Measurements from ENCODE around the gene BBS4.
"Not testable (repeated sequence)": the region's sequence is repeated elsewhere in the genome, so short reads cannot be mapped to it uniquely, and the experiment has no call there.

The BBS4 gene

DNA sequence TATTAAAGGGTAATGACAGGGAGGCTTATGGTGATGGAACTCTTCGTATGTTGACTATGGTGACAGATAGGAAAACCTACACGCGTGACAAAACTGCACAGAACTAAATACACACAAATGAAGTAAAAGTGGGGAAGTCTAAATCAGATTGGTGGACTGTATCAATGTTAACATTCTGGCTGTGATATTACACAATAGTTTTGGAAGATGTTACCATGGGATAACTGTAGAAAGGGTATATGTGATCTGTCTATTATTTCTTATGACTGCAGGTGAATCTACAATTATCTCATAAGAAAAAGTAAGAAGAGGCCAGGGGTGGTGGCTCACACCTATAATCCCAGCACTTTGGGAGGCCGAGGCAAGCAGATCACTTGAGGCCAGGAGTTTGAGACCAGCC is 9.2 kb upstream of the BBS4 start:
- Mint-ChIP-seq H3K27ac (no peak overlapping the region), H3K4me1 (ENCODE audit: low read depth) (no peaks in the 10 kb centered on the region), H3K4me3 (no peak overlapping the region), H3K36me3 (ENCODE audit: low read depth) (no peaks in the 10 kb centered on the region), H3K9me3 (no peaks in the 10 kb centered on the region), H3K27me3 (peaks cover 43% of the 10 kb centered on the region)
- no peak for DNase-seq

DNA sequence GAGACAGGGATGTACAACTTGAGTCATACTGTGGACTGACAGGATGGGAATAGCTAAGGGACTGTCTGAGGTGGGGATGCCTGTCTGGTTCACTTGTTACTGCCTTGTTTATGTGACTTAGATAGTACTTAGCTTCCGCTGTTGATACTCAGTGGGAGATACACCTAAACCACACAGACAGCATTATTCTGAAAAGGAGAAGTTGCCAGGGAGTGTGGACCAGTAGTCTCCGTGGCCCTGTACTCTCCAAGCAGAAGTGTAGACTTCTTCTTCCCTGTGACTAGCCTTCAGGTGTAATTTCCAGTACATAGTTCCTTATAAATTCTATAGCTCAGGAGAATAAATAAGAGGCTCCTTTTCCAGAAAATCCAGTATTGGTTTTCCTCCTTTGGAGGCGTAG is 5.1 kb upstream of the BBS4 start:
- H3K4me1 Mint-ChIP-seq (ENCODE audit: low read depth): peaks cover 9% of the 10 kb centered on the region
- no peaks in the 10 kb centered on the region for H3K9me3 Mint-ChIP-seq
- H3K27me3 Mint-ChIP-seq: peaks cover 20% of the 10 kb centered on the region
- H3K27ac Mint-ChIP-seq: no peak overlapping the region
- H3K4me3 Mint-ChIP-seq: no peak overlapping the region
- peaks cover 5% of the 10 kb centered on the region for H3K36me3 Mint-ChIP-seq (ENCODE audit: low read depth)
- DNase-seq: no peak

DNA sequence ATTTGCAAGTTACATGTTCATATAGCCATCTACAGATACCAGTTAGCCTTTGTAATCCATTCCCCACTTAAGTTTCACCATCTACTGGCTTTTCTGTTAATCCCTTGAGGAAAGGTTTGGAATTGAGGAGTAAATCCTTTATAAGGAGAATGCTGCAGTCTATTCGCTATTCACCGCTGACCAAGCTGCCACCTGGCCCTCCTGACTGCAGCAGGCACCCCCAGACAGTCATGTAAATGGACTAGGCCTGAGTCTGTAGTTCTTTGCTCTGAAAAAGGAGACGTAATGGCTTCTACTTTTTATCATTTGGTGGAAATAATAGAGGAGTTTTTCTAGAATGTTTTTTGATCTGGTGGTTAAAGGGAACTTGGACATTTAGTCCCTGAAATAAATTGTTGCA is 3.2 kb upstream of the BBS4 start:
- no peak overlapping the region for H3K4me3 Mint-ChIP-seq
- no peak overlapping the region for H3K27ac Mint-ChIP-seq
- H3K36me3 Mint-ChIP-seq (ENCODE audit: low read depth): peaks cover 12% of the 10 kb centered on the region
- no peak for DNase-seq
- H3K9me3 Mint-ChIP-seq: no peaks in the 10 kb centered on the region
- peaks cover 17% of the 10 kb centered on the region for H3K4me1 Mint-ChIP-seq (ENCODE audit: low read depth)
- H3K27me3 Mint-ChIP-seq: peaks cover 9% of the 10 kb centered on the region

DNA sequence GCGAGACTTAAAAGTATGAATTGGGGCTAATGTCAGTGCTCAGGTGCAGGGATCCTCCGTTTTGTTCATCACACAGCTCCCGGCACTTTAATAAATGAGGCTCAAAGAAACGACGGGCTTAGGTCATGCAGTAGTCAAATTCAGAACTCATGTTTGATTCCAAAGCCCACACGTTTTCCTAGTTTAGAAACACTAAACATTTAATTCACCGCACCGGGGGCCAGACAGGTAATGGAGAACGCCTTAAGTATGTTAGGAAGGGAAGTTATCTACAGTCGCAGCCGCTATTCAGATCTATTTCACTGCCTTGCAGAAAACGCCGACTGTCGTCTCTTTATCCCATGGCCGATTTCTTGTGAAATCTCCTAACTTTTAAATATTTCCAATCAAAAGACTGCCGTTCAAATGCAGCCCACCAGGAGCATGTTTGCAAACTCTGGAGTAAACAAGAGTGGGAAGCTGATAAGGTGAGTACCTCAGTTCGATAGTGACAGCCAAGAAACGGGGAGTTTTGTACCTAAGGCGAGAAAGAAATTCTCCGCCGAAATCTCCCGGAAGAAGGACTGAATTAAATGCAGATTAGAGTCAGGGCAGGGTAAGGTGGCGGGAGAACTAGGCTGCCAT is 594 bp upstream of the BBS4 start:
- Mint-ChIP-seq H3K4me1 (ENCODE audit: low read depth) (peaks cover 20% of the 10 kb centered on the region), H3K4me3 (peak overlapping the region; percentile 95), H3K9me3 (no peaks in the 10 kb centered on the region), H3K27me3 (no peaks in the 10 kb centered on the region), H3K36me3 (ENCODE audit: low read depth) (peaks cover 12% of the 10 kb centered on the region), H3K27ac (peak overlapping the region; percentile 93)
- no peak for DNase-seq

DNA sequence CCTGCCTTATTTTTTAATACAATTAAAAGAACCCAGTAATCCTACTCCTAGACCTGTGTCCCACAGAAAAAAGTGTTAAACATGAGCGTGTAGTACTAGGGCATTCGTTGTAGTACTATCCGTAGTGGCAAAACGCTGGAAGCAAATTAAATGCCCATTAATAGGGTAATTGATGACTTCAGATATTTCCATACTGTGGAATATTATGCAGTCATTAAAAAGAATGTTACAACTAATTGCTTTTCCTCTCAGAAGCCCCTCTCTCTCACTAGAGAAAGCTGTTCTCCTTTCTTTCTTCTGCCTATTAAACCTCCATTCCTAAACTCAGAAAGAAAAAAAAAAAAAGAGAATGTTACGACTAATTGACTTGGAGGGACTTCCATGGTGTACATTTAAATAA is 2.7 kb downstream of the BBS4 start:
- H3K27me3 Mint-ChIP-seq: no peaks in the 10 kb centered on the region
- peaks cover 18% of the 10 kb centered on the region for H3K4me1 Mint-ChIP-seq (ENCODE audit: low read depth)
- no peak for DNase-seq
- H3K36me3 Mint-ChIP-seq (ENCODE audit: low read depth): peaks cover 12% of the 10 kb centered on the region
- H3K4me3 Mint-ChIP-seq: no peak overlapping the region
- no peaks in the 10 kb centered on the region for H3K9me3 Mint-ChIP-seq
- H3K27ac Mint-ChIP-seq: no peak overlapping the region

DNA sequence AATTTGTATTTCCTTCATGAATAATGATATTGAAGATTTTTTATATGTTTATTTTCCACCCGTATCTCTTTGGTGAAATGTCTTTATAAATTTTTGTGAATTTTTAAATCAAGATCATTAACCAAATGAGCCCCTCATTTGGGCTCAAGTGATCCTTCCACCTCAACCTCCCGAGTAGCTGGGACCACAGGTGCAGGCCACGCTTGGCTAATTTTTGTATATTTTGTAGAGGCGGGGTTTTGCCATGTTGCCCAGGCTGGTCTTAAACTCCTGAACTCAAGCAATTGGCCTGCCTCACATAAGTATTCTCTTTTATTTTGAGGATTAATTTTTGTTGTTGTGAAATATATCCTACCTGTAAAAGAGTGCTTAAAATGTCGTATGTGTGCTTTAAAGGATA is 4.9 kb downstream of the BBS4 start:
- Mint-ChIP-seq H3K27ac (no peak overlapping the region), H3K4me3 (no peak overlapping the region), H3K36me3 (ENCODE audit: low read depth) (peaks cover 10% of the 10 kb centered on the region), H3K9me3 (no peaks in the 10 kb centered on the region), H3K4me1 (ENCODE audit: low read depth) (peaks cover 23% of the 10 kb centered on the region), H3K27me3 (no peaks in the 10 kb centered on the region)
- DNase-seq: no peak

DNA sequence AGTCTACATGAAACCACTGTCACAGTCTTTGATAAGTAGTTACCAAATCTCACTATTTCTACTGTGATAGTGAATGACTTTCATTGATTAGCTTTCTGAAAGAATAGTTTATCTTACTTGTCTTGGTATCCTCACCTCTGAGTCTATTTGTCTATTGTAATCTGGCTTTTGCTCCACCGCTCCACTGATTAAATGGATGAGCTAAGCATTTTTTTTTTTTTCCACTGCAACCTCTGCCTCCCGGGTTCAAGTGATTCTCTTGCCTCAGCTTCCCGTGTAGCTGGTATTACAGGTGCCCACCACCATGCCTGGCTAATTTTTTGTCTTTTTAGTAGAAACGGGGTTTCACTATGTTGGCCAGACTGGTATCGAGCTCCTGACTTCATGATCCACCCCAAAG is 12.9 kb downstream of the BBS4 start:
- H3K4me3 Mint-ChIP-seq: no peak overlapping the region

DNA sequence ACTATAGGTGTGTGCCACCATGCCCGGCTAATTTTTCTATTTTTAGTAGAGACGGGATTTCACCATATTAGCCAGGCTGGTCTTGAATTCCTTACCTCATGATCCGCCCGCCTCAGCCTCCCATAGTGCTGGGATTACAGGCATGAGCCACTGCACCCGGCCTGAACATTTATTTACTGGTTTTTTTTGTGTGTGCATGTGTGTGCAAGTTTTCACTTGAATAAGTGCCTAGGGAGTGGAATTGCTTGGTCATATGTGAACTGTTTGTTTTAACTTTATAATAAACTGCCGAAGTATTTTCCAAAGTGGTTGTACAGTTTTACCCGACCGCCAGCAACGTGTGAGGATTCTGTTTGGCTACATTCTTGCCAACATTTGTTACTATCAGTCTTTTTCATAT is 14.1 kb downstream of the BBS4 start:
- DNase-seq: no peak
- H3K36me3 Mint-ChIP-seq (ENCODE audit: low read depth): peaks cover 7% of the 10 kb centered on the region
- peaks cover 8% of the 10 kb centered on the region for H3K4me1 Mint-ChIP-seq (ENCODE audit: low read depth)
- H3K9me3 Mint-ChIP-seq: no peaks in the 10 kb centered on the region
- H3K27me3 Mint-ChIP-seq: no peaks in the 10 kb centered on the region
- no peak overlapping the region for H3K4me3 Mint-ChIP-seq
- no peak overlapping the region for H3K27ac Mint-ChIP-seq

More for the DNA sequence above, 12.9 kb downstream of the BBS4 start:
- no peak for DNase-seq
- Mint-ChIP-seq H3K27me3 (no peaks in the 10 kb centered on the region), H3K36me3 (ENCODE audit: low read depth) (peaks cover 7% of the 10 kb centered on the region), H3K4me1 (ENCODE audit: low read depth) (peaks cover 15% of the 10 kb centered on the region), H3K9me3 (no peaks in the 10 kb centered on the region), H3K27ac (no peak overlapping the region)

DNA sequence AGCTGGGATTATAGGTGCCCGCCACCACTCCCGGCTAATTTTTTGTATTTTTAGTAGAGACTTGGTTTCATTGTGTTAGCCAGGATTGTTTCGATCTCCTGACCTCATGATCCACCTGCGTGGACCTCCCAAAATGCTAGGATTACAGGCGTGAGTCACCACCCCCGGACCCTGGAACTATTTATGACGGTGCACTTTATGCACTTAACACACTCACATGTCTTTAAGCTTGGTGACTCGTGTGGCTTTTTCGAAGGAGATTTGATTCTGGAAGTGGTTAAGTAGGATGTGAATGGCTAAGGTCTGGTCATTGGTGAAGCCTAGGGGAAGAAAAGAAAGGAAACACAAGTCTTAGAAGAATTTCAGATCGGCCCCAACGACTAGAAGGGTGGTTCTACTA is 20.3 kb downstream of the BBS4 start:
- Mint-ChIP-seq H3K9me3 (no peaks in the 10 kb centered on the region), H3K27ac (no peak overlapping the region)

DNA sequence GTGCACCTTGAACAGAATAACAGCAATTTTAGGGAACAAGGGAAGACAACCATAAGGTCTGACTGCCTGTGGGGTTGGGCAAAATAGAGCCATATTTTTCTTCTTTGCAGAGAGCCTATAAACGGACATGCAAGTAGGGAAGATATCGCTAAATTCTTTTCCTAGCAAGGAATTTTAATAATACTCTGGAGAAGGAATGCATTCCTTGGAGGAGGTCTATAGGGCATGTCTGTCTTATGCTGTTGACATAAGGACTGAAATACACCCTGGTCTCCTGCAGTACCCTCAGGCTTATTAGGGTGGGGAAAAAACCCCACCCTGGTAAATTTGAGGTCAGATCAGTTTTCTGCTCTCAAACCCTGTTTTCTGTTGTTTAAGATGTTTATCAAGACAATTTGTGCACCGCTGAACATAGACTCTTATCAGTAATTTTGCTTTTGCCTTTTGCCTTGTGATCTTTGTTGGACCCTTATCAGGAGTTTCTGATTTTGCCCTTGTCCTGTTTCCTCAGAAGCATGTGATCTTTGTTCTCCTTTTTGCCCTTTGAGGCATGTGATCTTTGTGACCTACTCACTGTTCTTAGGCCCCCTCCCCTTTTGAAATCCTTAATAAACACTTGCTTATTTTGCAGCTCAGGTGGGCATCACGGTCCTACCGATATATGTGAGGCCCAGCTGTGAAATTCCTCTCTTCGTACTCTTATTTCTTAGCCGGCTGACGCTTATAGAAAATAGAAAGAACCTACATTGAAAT is 22.7 kb downstream of the BBS4 start:
- H3K4me1 Mint-ChIP-seq (ENCODE audit: low read depth); H3K27ac Mint-ChIP-seq; H3K4me3 Mint-ChIP-seq: not testable (repeated sequence)

More for the DNA sequence above, 20.3 kb downstream of the BBS4 start:
- DNase-seq: no peak
- Mint-ChIP-seq H3K27me3 (no peaks in the 10 kb centered on the region), H3K4me1 (ENCODE audit: low read depth) (peaks cover 5% of the 10 kb centered on the region), H3K36me3 (ENCODE audit: low read depth) (peaks cover 11% of the 10 kb centered on the region), H3K4me3 (no peak overlapping the region)

DNA sequence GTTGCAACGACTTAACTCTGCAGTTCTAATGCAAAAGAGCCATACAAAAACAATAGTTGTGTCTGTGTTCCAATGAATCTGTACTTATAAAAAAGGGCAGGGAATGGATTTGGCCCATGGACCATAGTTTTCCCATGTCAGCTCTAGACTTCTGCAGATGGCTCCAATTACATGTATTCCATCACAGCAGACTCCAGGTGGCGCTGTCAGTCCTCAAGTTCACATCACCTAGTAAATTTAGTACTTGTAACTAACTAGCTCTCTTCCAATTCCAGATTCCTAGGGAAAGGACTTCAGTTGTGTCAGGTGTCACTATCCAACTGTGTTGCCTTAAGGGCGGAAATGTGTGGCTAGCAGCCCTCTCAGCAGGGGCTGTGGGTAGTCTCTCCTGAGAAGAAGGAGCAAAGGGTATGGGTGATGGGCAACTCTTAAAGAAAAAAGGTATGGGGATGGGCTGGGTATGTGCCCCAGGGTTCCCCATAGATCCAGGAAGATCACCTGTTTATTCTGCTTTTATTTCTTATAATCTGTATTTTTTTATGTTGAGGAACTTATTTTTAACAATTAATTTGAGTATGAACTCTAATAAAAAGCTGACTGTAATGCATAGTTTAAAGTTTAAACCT is 36.2 kb downstream of the BBS4 start:
- Mint-ChIP-seq H3K4me3 (no peak overlapping the region), H3K9me3 (no peaks in the 10 kb centered on the region), H3K4me1 (ENCODE audit: low read depth) (no peaks in the 10 kb centered on the region), H3K27ac (no peak overlapping the region), H3K36me3 (ENCODE audit: low read depth) (peaks cover 24% of the 10 kb centered on the region), H3K27me3 (no peaks in the 10 kb centered on the region)
- peak; percentile 70 for DNase-seq

More for the DNA sequence above, 22.7 kb downstream of the BBS4 start:
- H3K36me3 Mint-ChIP-seq (ENCODE audit: low read depth): peaks cover 21% of the 10 kb centered on the region
- not testable (repeated sequence) for DNase-seq, H3K9me3 Mint-ChIP-seq, H3K27me3 Mint-ChIP-seq

DNA sequence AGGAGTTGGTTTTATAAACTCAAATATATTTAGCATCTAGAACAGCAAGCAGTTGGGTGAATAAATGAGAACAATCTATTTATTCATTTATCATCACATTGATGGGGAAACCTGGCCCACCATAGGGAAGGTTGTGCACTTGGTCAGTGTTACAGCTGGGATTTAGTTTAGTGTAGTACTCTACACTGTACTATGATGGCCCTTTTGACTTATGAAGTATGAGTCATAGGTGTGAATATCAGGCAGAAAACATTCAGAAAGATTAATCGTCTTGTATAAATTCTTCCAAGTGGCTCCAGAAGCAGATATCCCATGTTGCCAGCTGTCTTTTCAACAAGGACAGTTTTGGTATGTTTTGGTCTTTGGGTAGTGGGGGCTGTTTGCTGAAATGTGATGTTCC is 38.0 kb downstream of the BBS4 start:
- H3K4me1 Mint-ChIP-seq (ENCODE audit: low read depth): no peaks in the 10 kb centered on the region
- DNase-seq: no peak
- H3K4me3 Mint-ChIP-seq: no peak overlapping the region
- H3K9me3 Mint-ChIP-seq: no peaks in the 10 kb centered on the region
- no peak overlapping the region for H3K27ac Mint-ChIP-seq
- H3K27me3 Mint-ChIP-seq: no peaks in the 10 kb centered on the region
- H3K36me3 Mint-ChIP-seq (ENCODE audit: low read depth): peaks cover 20% of the 10 kb centered on the region

DNA sequence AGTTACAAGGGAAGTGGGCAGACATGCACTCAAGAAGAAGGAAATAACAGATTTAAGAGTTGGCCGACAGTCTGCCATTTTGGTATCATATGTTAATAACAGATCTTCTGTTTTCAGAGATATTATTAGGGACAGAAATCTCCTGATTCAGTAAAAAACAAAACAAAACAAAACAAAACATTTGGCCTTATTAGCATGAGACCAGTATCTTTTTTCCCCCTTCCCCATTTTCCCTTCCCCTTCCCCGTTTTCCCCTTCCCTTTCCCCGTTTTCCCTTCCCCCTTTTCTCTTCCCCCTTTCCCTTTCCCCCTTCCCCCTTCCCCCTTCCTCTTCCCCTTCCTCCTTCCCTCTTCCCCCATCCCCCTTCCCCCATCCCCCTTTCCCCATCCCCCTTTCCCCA is 39.4 kb downstream of the BBS4 start:
- Mint-ChIP-seq H3K4me3 (no peak overlapping the region), H3K27me3 (no peaks in the 10 kb centered on the region), H3K36me3 (ENCODE audit: low read depth) (peaks cover 24% of the 10 kb centered on the region), H3K4me1 (ENCODE audit: low read depth) (no peaks in the 10 kb centered on the region), H3K27ac (no peak overlapping the region), H3K9me3 (no peaks in the 10 kb centered on the region)
- DNase-seq: no peak

DNA sequence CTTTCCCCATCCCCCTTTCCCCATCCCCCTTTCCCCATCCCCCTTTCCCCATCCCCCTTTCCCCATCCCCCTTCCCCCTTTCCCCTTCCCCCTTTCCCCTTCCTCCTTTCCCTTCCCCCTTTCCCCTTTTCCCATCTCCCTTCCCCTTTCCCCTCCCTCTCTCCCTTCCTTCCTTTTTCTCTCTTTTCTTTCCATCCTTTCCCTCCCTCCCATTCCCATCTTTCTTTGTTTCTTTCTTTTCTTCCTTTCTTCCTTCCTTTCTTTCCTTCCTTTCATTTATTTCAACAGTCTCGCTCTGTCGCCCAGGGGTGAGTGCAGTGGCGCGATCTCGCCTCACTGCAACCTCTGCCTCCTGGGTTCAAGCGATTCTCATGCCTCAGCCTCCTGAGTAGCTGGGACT is 39.8 kb downstream of the BBS4 start:
- not testable (repeated sequence) for H3K9me3 Mint-ChIP-seq, DNase-seq

DNA sequence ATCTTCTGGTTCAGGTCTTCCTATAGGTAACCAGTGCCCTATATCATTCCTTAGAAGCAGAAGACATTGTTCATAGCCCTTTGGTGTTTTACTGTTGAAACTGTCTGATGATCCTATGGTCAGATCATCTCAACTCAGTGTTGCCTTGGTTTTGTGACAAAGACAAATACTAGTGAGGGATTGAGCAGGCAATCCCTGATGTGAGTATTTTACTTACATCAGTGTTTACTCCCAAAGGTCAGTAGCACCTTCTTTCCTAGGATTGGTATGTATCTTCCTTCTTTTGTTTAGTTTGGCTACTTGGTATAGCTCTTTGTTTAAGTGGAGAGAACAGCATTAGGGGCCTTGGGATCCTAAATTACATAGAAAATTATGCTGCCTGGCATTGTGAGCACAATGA is 41.1 kb downstream of the BBS4 start:
- Mint-ChIP-seq H3K36me3 (ENCODE audit: low read depth) (peaks cover 39% of the 10 kb centered on the region), H3K27me3 (no peaks in the 10 kb centered on the region), H3K9me3 (no peaks in the 10 kb centered on the region), H3K4me1 (ENCODE audit: low read depth) (no peaks in the 10 kb centered on the region), H3K27ac (no peak overlapping the region), H3K4me3 (no peak overlapping the region)
- no peak for DNase-seq

More for the DNA sequence above, 39.8 kb downstream of the BBS4 start:
- not testable (repeated sequence) for H3K27me3 Mint-ChIP-seq; H3K4me3 Mint-ChIP-seq; H3K4me1 Mint-ChIP-seq (ENCODE audit: low read depth); H3K27ac Mint-ChIP-seq
- H3K36me3 Mint-ChIP-seq (ENCODE audit: low read depth): peaks cover 28% of the 10 kb centered on the region

Measured in activated T-cell treated with anti-CD3 and anti-CD28 coated beads, Interleukin-2, amount 50 U/mL, for 24 hours (primary cell).